HG02840 (cell line): ENCODE measurements around the gene ARIH2.

Source experiments
- ATAC-seq: cut with Tn5 transposase; IDR thresholded peaks from one replicate; pipeline ENCODE4 v1.9.1; 2021; ENCODE audit warnings: mild to moderate bottlenecking, moderate library complexity, moderate number of reproducible peaks; ENCODE audit not compliant: unreplicated experiment, low FRiP score

The ARIH2 gene

GRCh38 chr3:48966876-48967361 lies 48.3 kb downstream of the ARIH2 start:
- no peak for ATAC-seq

DNA sequence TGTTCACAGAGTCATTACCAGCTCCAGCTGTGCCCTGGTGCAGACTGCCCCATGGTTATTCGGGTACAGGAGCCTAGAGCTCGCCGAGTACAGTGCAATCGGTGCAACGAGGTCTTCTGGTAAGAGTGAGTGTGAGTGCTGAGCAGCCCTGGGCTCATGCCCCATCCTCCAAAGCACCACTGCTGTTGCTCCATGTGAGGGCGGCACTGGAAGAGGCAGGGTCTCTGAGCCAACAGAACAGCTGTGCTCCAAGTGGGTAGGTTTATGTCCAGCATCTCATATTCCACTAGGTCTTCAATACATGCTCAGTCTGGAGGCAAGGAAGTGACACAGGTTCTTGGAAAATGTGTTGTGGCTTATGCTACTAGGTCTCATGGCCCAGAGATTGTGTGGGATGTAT lies 51.9 kb downstream of the ARIH2 start:
- ATAC-seq = no peak

- ATAC-seq = no peak
Measured at GRCh38 chr3:48974076-48974864, 55.6 kb downstream of the ARIH2 start.

DNA sequence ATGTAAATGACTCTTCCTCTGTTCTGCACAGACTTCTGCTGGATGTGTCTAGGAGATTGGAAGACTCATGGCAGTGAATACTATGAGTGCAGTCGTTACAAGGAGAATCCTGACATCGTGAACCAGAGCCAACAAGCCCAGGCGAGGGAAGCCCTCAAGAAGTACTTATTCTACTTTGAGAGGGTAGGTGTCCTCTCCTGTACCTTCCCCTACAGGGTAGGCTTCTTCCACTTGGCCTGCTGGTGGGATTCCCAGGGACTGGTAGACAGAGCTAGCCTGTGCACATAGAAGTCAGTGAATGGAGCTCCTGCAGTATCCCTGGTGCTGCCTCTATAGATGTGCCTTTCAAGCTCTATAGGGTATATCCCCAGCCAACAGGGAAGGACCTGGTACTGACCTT lies 60.8 kb downstream of the ARIH2 start:
- no peak for ATAC-seq

DNA sequence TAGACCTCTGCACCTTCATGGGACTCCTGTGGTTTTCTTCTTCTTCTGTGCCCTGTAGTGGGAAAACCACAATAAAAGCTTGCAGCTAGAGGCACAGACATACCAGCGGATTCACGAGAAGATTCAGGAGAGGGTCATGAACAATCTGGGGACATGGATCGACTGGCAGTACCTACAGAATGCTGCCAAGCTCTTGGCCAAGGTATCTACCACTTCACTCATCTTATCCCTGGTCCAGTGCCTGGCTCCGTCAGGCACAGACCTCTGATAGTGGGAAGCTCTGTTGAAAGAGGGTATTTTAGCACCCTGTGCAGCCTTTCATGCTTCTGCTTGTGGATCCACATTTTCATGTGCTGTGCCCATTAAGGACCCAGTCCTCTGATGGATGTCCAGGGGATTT lies 61.7 kb downstream of the ARIH2 start:
- ATAC-seq = no peak

GRCh38 chr3:48982016-48982415 lies 63.4 kb downstream of the ARIH2 start:
- no peak for ATAC-seq

GRCh38 chr3:48982686-48983085 lies 64.0 kb downstream of the ARIH2 start:
- no peak for ATAC-seq

DNA sequence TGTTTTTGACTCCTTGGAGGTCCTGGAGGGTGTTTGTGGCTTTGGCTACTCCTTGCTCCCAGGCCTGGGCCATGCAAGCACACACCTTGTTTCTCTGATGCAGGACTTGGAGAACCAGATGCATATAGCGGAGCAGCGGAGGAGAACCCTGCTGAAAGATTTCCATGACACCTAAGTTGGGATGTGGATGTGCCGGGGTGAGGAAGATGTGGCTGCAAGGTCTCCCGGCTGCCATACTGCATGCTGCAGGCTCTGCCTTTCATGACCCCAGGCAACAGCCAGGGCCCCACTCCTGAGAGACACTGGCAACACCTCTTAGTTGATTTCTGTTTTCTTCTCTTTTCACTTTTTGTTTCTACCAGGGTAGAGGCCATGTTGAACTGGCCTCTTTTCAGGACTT lies 64.5 kb downstream of the ARIH2 start:
- no peak for ATAC-seq

DNA sequence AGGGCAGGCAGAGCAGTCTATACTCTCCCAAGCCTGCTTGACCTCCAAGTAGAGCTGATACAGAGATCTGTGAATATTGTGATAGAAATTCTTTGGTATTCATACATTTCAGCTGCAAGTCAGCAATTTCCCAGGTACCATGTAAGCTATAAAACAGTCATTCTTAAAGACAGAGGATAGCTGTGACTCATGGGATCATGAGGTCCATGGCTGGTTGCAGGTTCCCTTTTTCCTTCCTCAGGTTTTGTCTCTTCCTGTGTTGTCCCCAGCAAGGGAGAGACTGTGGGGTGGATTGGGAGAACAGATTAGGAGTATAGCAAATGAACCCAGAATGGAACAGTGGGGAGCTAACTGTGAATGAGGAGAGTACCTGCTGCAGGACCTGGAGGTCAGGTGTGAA lies 66.0 kb downstream of the ARIH2 start:
- ATAC-seq = no peak

- no peak for ATAC-seq
Measured at GRCh38 chr3:48985831-48986376, 67.3 kb downstream of the ARIH2 start.

DNA sequence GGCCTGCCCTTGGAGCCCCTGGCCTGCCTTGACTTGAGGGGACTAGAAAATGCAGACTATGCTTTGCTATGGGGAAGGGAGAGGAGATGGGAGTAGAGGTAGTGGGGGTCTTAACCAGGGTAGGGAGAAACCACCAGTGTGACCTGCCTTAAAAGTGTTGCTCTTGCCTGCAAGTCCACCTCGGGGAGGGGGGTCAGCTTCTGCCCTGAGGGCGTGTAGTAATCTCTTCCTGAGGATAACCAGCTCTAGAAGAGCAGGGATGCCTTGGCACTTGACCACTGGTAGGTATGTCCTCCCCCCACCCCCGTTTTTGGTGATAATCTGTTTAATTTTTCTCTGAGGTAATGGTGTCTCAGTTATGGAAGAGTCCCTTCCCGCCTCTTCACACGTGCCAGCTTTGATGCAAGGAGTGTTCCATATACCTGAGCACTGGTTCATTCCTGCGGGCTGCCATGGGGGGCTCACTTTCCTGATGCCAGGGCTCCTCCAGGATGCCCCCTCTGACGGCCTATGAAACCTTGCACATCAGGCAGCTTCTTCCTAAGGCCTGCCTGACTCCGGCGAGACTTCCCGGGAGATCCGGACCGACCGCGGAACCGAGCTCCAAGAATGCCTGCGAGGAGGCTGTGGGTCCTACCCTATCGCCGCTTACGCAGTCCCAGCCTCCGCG lies 70.6 kb downstream of the ARIH2 start:
- ATAC-seq = no peak

- ATAC-seq = no peak
Measured at GRCh38 chr3:48989796-48990635, 71.4 kb downstream of the ARIH2 start, which contains the start of gene P4HTM. TSS of gene P4HTM (plus strand) at chr3:48990241. CDS start at chr3:48990257, 16 bp downstream.

DNA sequence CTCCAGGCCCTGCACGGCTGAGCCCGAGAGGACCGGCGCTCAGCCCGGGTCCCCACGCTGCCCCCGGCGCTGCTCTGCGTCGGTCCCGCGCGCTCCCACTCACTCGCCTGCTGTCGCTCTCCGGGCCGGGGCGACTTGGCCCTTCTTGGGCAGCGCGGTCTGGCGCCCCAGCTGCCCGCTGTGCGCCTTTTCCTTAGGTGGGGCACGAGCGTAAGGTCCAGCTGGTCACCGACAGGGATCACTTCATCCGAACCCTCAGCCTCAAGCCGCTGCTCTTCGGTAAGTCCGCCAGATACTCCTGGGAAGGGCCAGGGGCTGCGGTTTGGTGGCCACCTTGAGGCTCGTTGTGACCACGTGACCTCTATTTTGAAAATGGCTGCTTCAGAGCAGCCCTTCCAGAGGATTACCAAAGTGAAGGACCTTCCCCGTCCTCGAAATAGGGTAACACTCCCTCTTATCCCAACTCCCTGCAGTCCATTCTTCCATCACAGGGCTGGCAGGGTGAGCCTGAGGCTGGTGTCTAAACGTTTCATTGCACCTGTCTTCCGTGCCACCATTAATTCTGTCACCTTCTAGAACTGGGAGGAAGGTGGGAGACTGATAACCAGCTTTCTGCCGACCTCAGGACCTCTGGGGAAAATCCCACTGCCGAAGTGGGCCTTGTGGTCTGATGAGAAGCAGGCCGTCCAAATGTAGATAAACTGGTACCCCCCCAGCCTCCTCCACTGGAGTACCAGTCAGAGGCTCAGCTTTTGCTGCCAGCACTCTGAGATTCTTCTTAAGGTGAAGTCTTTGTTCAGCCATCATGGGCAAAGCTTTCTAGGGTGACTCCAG lies 72.2 kb downstream of the ARIH2 start:
- no peak for ATAC-seq

DNA sequence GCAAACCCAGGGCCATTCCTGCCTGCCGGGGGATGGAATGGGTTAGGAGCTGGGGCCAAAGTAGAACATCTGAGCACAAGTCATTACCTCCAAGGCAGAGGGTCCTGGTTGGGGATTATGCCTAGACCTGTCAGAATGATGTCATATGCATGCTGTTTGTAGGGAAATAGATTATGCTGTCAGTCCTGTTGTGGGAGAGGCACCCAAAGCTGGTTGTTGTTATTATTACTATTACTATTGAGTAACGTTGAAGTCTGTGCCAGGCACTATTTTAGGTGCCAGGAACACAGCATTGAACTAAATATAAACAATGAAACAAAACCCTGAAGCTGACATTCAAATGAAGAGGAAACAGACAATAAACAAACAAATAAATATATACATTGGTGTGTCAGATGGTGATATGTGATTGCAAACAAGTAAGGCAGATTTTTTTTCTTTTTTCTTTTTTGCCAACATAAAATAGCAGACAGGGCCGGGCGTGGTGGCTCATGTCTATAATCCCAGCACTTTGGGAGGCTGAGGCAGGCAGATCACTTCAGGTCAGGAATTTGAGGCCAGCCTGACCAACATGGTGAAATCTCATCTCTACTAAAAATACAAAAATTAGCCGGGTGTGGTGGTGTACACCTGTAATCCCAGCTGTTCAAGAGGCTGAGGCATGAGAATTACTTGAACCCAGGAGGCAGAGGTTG lies 73.4 kb downstream of the ARIH2 start:
- ATAC-seq = no peak

DNA sequence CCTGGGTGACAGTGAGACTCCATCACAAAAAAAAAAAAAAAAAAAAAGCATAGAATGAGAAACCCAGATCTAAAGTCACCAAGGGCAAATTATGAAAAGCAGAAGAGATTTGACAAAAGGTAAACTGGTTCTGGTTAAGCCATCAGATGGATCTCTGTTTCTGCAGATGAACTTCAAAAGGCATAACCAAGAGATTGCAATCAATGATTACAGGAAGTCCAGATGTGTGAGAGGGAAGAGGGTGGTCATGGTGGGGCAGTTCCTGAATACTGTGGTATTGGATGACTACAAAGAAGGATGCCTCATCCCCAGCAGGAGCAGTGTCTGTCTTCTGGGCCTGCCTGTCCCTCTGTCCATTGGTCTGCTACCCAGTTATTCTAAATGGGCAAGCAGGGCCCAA lies 75.2 kb downstream of the ARIH2 start:
- no peak for ATAC-seq

GRCh38 chr3:48996640-48997039 lies 78.0 kb downstream of the ARIH2 start:
- ATAC-seq = no peak

- ATAC-seq = no peak
Measured at GRCh38 chr3:48997102-48997635, 78.5 kb downstream of the ARIH2 start.

GRCh38 chr3:48997714-48998637 lies 79.3 kb downstream of the ARIH2 start:
- ATAC-seq = no peak
